SK-N-SH (cell line): Measurements from ENCODE around the gene HSP90AA1.

Experiments
- FOXM1 ChIP-seq: IDR thresholded peaks from 2 replicates; pipeline ENCODE4 v1.4.0; 2012; ENCODE audit warnings: low read depth, mild to moderate bottlenecking
- RXRA ChIP-seq: IDR thresholded peaks from 2 replicates; pipeline ENCODE4 v1.4.0; 2012; ENCODE audit warnings: low read depth, mild to moderate bottlenecking, borderline replicate concordance
- YY1 ChIP-seq: IDR thresholded peaks from 2 replicates; pipeline ENCODE4 v1.4.0; 2012; ENCODE audit warnings: low read depth, mild to moderate bottlenecking
- TF ChIP-seq, protein P1 (sequence below): fragments of 200-600 bp; sonication (generic); IDR thresholded peaks from 2 replicates; pipeline ENCODE4 v1.6.1; 2017; ENCODE audit warnings: antibody characterized with exemption, mild to moderate bottlenecking, moderate library complexity

DNA sequence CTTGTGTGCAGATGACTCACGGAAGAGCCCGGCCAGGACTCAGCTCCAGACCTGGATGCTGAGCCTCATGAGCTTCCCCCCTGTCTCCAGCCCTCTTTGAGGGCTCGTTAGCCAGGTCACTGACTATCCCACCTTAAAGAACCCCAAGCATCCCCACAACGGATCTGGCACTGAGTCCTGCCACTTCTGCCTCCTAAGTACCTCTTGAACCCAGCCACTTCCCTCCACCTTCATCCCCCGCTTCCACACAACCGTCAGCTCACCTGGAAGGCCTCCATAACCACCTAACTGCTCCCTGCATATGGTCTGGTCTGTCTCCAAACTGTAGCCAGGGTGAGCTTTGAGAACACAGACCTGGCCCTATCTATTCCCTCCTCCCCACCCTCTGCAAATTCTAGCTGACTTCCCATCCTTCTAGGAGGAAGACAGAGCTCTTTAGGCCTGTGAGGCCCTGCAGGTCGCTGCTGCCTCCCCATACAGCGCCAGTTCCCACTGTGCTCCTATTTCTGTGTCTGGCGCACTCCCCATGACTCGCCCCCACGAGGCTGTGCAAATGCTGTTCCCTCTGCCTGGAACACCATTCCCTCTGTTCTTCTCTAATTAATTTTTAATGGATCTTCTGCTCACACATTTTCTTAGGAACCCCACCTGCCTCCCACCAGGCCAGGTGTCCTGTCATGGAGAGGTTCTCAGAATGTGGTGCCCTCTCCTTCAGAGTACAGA lies 2.9 kb upstream of the HSP90AA1 start:
- TF ChIP-seq YY1 (no peak), FOXM1 (no peak), RXRA (no peak)
- TF ChIP-seq, protein P1, sequence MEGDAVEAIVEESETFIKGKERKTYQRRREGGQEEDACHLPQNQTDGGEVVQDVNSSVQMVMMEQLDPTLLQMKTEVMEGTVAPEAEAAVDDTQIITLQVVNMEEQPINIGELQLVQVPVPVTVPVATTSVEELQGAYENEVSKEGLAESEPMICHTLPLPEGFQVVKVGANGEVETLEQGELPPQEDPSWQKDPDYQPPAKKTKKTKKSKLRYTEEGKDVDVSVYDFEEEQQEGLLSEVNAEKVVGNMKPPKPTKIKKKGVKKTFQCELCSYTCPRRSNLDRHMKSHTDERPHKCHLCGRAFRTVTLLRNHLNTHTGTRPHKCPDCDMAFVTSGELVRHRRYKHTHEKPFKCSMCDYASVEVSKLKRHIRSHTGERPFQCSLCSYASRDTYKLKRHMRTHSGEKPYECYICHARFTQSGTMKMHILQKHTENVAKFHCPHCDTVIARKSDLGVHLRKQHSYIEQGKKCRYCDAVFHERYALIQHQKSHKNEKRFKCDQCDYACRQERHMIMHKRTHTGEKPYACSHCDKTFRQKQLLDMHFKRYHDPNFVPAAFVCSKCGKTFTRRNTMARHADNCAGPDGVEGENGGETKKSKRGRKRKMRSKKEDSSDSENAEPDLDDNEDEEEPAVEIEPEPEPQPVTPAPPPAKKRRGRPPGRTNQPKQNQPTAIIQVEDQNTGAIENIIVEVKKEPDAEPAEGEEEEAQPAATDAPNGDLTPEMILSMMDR = no peak
